ENCODE data around the gene PTPN1. TPM values are rescaled to one million over a fixed set of nuclear protein-coding genes. Genes with fewer than 3 reads are reported as not detected.
A peak's percentile ranks its signal among the peaks of the same experiment; 100 is the strongest.

The PTPN1 gene
- total and polyA plus RNA-seq, 8 donors: 26.3 to 98.6 (median 30.4) TPM

- ATAC-seq: peak; percentile 45
- no peaks in the 10 kb centered on the region for H3K27me3 ChIP-seq
- no peaks in the 10 kb centered on the region for H3K9me3 ChIP-seq
- peaks cover 4 to 100% of the 10 kb centered on the region in 2 donors for H3K36me3 ChIP-seq
- peak; percentile 71 to 76 for TF ChIP-seq CTCF (IDR thresholded peaks at IDR 0.05)
- intact Hi-C loops (cut with DNase I): no loop called here
- no peak overlapping the region for H3K4me3 ChIP-seq
- no peak overlapping the region for H3K27ac ChIP-seq
- DNase-seq: peak in 1 of 4 donors; percentile 63
- H3K4me1 ChIP-seq: peaks cover 0 to 19% of the 10 kb centered on the region in 2 donors
Measured at GRCh38 chr20:50580016-50580747, 70.0 kb downstream of the PTPN1 start.

DNA sequence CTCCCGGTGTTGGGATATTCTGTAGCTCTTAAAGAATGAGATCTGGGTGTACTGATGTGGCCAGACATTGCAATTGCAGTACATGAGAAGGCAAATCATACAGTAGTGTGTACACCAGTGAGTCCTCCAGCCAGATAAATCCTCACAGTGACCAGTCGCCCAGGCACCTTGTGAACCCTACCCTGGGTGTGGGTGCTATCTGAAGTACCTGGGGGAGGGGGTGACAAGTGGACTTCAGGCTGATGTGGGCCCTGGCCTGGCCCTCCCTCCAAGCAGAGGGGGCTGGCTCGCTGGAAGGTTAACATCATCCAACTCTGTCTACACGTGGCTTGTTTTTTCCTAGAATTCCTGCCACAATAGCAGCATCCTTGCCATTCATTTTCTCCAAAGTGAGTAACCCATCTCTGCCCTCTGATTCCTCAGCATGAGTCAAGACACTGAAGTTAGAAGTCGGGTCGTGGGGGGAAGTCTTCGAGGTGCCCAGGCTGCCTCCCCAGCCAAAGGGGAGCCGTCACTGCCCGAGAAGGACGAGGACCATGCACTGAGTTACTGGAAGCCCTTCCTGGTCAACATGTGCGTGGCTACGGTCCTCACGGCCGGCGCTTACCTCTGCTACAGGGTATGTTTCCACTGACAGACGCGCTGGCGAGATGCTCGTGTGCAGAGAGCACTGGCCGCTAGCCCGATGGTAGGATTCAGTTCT lies 70.8 kb downstream of the PTPN1 start:
- ATAC-seq (no peak), DNase-seq (no peak)
- intact Hi-C loops (cut with DNase I): no loop called here
- TF ChIP-seq CTCF (IDR thresholded peaks at IDR 0.05): no peak
- peaks cover 0 to 13% of the 10 kb centered on the region in 2 donors for H3K4me1 ChIP-seq
- H3K9me3 ChIP-seq: no peaks in the 10 kb centered on the region
- no peaks in the 10 kb centered on the region for H3K27me3 ChIP-seq
- no peak overlapping the region for H3K4me3 ChIP-seq
- H3K36me3 ChIP-seq: peaks cover 4 to 100% of the 10 kb centered on the region in 2 donors
- H3K27ac ChIP-seq: no peak overlapping the region

GRCh38 chr20:50582092-50582491 lies 71.9 kb downstream of the PTPN1 start:
- no peak for ATAC-seq
- DNase-seq: no peak
- Histone ChIP-seq H3K4me3 (no peak overlapping the region), H3K36me3 (peaks cover 4 to 100% of the 10 kb centered on the region in 2 donors), H3K4me1 (peaks cover 0 to 2% of the 10 kb centered on the region in 2 donors), H3K9me3 (no peaks in the 10 kb centered on the region), H3K27ac (no peak overlapping the region), H3K27me3 (no peaks in the 10 kb centered on the region)
- intact Hi-C loops (cut with DNase I): no loop called here
- no peak for TF ChIP-seq CTCF (IDR thresholded peaks at IDR 0.05)

- no peak for TF ChIP-seq CTCF (IDR thresholded peaks at IDR 0.05)
- peaks cover 4 to 100% of the 10 kb centered on the region in 2 donors for H3K36me3 ChIP-seq
Measured at GRCh38 chr20:50582591-50583234, 72.5 kb downstream of the PTPN1 start.

More at GRCh38 chr20:50582591-50583234, 72.5 kb downstream of the PTPN1 start:
- Histone ChIP-seq H3K27me3 (no peaks in the 10 kb centered on the region), H3K4me1 (no peaks in the 10 kb centered on the region), H3K4me3 (no peak overlapping the region), H3K9me3 (no peaks in the 10 kb centered on the region), H3K27ac (no peak overlapping the region)
- no peak for ATAC-seq
- no peak for DNase-seq
- intact Hi-C loops (cut with DNase I): no loop called here
